A549 (cell line): ENCODE measurements around the gene HCFC1R1.

Experiments used
- BHLHE40 ChIP-seq: IDR thresholded peaks from 2 replicates; pipeline ENCODE4 v1.6.1; 2012; ENCODE audit warnings: low read depth, low read length, inconsistent platforms
- CTCF ChIP-seq: fragments of >200 bp; sonication (Bioruptor Twin); formaldehyde crosslinking; IDR thresholded peaks from 3 replicates; pipeline ENCODE4 v1.5.1; 2016
- ELK1 ChIP-seq: fragments of 150-350 bp; IDR thresholded peaks from 2 replicates; pipeline ENCODE4 v1.6.1; 2014; ENCODE audit warnings: low read depth, mild to moderate bottlenecking, low read length
- MAX ChIP-seq: IDR thresholded peaks from 2 replicates; pipeline ENCODE4 v1.6.1; 2012
- MAZ ChIP-seq: fragments of 150-350 bp; IDR thresholded peaks from 2 replicates; pipeline ENCODE4 v1.6.1; 2014; ENCODE audit warnings: antibody characterized with exemption, low read depth, low read length, borderline replicate concordance
- MYC ChIP-seq: IDR thresholded peaks from 2 replicates; pipeline ENCODE4 v1.6.1; 2012; ENCODE audit warnings: mild to moderate bottlenecking, inconsistent platforms, low read length, improper control_type of control experiment, borderline replicate concordance
- POLR2A ChIP-seq: IDR thresholded peaks from 2 replicates; pipeline ENCODE4 v1.6.1; 2012; ENCODE audit warnings: mild to moderate bottlenecking, low read length
- SMC3 ChIP-seq: fragments of >200 bp; sonication (Bioruptor Twin); formaldehyde crosslinking; IDR thresholded peaks from 3 replicates; pipeline ENCODE4 v1.6.1; 2018; ENCODE audit warnings: inconsistent platforms

GRCh38 chr16:3062553-3062952, 38.8 kb upstream of the HCFC1R1 start:
- TF ChIP-seq MAX (no peak), ELK1 (no peak), CTCF (no peak), SMC3 (no peak), POLR2A (no peak), MYC (no peak), MAZ (no peak), BHLHE40 (no peak)
